Hematopoietic multipotent progenitor cell treated with erythropoietin and hydrocortisone succinate and interleukin-3 and kit ligand, for 6 days (in vitro differentiated cells): ENCODE data around the gene CLIC5.
"Not testable (repeated sequence)": the region's sequence is repeated elsewhere in the genome, so short reads cannot be mapped to it uniquely, and the experiment has no call there.

Source experiments
- DNase-seq: peaks from one replicate; pipeline ENCODE4 v3.0.0-alpha.2; 2015

Gene CLIC5

DNA sequence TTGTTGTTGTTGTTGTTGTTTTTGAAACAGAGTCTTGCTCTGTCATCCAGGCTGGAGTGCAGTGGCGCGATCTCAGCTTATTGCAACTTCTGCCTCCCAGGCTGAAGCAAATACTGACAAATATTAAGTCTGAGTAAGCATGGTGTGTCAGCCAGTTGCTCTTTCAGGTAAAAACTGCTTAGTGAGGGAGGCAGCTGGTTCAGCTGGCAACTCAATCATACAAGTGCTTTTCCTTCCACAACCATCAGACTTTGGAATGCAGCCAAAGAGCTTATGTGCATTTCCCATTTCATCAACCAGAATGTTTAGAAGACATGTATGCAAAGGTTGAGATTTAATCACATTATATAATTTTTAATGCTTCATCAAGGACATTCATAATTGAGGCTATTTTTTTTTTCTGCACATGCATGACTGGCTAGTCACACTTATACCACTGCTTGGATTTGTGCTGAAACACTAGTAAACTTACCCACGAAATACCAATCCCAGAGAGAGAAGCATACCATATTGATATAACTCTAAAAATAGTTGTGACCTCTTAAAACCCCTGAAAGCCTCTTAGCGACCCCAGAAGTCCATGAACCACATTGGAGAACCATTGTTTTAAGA lies 56.0 kb downstream of the CLIC5 start:
- DNase-seq = peak; percentile 41

- no peak for DNase-seq
Observed at GRCh38 chr6:45956663-45957062, 59.0 kb downstream of the CLIC5 start.

GRCh38 chr6:45956176-45956575 lies 59.5 kb downstream of the CLIC5 start:
- DNase-seq = no peak

- DNase-seq = no peak
Observed at GRCh38 chr6:45955597-45955996, 60.1 kb downstream of the CLIC5 start.

GRCh38 chr6:45952546-45952945 lies 63.1 kb downstream of the CLIC5 start:
- DNase-seq = no peak

DNA sequence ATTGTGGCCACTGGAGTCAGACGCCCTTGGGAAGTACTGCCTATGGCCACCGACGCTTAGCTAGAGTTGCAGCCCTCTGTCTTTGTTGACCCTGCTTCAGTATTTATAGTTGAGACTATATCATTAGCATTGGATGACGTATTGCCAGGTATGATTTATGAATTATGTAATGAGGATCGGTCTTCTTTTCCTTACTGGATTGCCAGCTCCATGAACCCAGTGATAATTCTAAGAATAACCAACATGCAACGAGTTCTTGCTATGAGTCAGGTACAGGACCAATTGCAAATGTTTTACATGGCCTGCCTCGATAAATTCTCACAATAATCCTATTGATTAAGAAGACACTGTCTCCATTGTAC lies 63.5 kb downstream of the CLIC5 start:
- DNase-seq = no peak

GRCh38 chr6:45951321-45952167 lies 64.1 kb downstream of the CLIC5 start:
- no peak for DNase-seq

DNA sequence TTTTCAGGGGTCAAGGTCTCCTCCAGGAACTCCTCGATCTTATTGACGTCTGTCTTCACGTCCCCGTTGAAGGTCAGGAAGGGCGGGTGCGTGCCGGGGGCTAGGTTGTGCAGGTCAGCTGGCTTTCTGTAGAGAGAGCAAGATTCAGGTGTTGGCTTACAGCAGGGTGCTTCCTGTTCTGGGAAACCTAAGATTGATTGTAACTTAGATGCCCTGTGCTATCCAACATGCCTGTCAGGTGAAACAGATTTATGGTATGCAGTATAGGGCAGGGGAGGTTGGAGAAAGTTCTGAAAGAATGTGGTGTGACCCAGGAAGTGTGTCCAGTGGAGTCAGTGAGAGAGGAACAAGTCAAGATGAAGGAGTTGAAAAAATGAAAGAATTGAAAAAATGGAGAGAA lies 66.4 kb downstream of the CLIC5 start:
- no peak for DNase-seq

GRCh38 chr6:45947807-45948206 lies 67.9 kb downstream of the CLIC5 start:
- no peak for DNase-seq

- no peak for DNase-seq
Observed at GRCh38 chr6:45946887-45947286, 68.8 kb downstream of the CLIC5 start.

GRCh38 chr6:45946352-45946751 lies 69.3 kb downstream of the CLIC5 start:
- DNase-seq = peak; percentile 23

DNA sequence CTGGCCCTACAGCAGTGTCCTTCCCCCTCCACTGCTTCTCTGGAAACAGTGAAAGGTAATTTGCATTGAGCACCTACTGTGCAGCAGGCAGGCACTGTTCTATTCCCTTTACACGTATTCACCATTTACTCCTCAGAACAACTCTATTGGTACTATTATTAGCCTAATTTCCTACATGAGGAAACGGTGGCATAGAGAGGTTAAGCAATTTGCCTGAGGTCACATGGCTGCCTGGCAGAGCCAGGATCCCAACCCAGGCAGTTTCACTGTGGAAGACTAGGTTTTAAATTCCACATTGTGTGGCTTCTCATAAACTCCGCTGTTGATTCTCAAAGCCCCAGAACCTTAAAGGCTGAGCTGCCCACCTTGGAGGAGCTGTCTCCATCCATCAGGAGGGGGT lies 72.7 kb downstream of the CLIC5 start:
- DNase-seq = no peak

DNA sequence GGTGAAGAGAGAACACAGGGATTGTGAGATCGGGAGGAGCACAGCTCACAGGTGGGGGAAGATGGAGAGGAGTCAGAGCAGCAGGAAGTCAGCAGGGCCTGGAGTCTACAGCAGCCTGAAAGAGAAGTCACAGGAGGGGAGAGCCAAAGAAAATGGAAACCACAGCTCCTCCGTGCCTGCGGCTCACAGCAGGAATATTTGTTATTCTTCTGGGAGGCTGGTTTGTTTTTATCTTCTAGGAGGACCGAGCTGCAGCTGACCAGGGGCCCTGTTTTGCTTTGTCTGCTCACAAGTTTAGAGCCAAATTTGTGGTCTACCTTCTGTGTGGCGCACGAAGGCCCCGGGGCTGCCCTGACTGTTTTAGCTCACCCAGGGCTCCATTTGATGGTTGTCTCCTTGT lies 81.8 kb downstream of the CLIC5 start:
- DNase-seq = no peak

DNA sequence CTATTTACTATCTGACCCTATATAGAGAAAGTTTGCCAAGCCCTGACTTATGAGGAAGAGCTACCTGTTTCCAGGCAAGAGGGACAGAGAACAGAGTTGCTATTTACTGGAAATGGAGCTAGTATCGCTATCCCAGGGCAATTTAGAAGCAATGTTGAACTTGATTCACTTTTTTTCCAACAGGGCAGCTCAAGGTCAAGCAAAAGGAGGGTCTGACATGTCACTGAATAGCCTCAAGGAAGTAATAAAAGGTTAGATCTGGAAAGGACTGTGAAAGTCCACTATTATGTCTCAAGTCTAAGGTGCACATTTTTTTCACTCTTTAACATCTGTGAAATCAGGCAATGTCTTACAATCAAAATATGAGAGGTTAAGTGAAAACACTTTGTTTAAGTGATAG lies 84.4 kb downstream of the CLIC5 start:
- DNase-seq = no peak

DNA sequence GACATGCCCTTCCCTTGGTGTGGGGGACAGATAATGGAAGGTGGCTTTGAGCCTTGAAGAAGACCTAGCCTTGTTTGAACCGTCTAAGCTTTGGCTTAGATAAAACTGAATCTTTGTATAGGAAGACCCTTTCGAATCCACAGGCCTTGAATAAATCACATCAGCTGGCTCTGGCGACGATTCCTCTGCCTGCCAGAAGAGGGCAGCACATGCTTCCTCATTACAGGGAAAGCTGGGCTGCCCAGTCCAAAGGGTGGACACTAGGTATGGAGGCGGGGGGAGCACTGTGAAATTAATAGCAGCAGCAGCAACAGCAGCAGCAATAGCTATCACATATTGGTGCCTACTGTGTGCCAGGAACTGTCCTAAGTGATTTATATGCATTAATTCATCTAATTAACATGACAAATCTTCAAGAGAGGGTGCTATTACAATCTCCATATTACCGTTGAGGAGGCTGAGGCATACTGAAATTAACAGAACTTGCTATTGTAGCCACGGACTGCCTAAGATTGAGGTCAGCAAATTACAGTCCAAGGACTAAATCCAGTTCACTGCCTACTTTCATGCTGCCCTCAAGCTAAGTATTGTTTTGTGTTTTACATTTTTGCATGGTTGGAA lies 85.1 kb downstream of the CLIC5 start:
- DNase-seq = peak; percentile 70

DNA sequence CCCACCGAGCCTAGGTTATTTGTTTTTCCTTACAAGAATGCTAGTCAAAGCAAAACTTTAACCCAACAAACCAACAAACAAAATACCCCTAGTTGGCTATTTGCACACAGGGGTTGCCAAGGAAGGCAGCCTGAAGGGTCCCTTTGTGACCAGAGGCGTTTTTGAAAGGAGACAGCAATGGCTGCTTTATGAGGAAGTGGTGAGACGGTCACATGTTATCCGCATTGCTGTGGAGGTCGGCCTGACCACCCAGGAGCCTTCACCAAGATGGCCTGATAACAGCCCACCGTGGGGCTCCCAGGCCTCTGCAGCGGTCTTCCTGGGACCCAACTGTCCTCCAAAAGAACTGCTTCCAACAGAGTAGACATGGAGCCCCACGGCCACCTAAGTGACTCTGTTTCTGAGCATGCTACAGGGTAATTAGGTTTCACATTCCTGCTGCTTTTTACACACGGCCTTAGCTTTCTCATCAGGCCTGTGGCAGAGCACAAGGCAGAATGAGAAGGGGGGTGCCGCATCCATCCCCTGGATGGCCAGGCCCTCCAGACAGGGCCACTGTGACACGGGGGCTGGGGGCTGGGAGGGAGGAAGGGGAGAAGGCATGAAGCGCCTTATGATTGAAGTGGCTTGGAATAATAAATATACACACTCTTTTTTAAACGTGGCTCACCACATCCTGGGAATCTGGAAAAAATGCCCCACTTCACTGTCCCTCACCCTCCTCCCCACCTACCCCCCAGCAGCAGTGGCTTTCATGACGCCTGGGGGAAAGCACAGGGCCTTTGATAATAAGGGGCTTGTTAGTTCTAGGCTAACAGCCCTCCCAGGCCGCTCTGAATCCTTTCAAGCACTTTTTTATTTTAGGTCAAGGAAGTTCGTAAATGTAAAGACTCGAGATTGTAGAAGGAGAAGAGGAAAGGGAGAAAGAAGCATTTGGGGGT lies 86.0 kb downstream of the CLIC5 start:
- DNase-seq = peak; percentile 26

DNA sequence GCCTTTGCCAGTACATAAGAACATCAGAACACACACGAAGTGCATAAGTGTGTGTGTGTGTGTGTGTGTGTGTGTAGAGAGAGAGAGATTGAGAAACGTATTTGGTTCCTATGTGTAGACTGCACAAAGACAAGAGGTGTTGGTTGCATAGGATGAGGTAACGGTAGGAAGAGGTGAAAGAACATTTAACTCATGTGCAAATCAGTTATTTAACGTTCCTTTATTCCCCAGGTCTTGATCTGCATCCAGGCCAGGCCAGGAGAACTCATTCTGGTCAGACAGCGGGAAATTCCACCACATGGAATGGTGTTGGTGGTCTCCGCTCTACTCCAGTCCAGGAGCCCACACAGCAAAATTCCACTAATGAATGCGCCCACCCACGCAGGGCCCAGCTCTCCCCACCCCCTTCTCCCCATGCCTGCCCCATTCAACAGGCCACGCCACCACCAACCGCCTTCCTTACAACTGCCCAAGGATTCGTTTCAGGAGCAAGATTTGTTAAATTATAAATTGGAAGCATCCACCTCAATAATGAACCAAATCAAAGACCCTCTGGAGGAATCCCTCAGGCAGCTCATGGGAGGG lies 86.8 kb downstream of the CLIC5 start:
- no peak for DNase-seq

- no peak for DNase-seq
Observed at GRCh38 chr6:45927421-45928320, 88.0 kb downstream of the CLIC5 start.

GRCh38 chr6:45926423-45926822 lies 89.2 kb downstream of the CLIC5 start:
- not testable (repeated sequence) for DNase-seq

- no peak for DNase-seq
Observed at GRCh38 chr6:45924763-45925342, 90.8 kb downstream of the CLIC5 start.

DNA sequence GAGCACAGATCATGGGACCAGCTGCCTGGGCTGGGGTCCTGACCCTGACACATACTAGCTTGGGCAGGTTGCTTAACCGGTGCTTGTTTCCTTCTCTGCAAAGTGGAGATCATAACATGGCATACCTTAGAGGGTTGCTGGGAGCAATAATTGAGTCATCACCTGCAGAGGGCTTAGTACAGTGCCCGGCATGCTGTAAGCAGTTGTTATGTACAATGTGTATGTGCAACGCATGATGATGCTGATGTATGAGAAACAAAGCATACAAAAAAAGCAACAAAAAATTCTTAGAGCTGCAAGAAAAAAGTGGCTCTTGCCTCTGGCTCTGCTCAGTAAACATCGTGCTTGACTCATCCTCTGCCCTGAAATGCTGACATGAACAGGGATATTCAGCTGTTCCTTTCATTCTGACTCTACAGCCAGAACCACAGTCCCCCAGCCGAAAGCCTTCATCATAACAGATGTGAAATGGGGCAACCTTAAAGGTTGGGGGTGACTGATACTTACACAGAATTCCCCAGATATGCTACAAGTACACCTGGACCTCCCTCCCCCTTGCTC lies 91.7 kb downstream of the CLIC5 start:
- no peak for DNase-seq
